ENCODE results near the gene CCDC146.
"Not testable (repeated sequence)": the region's sequence is repeated elsewhere in the genome, so short reads cannot be mapped to it uniquely, and the experiment has no call there.

Gene CCDC146

DNA sequence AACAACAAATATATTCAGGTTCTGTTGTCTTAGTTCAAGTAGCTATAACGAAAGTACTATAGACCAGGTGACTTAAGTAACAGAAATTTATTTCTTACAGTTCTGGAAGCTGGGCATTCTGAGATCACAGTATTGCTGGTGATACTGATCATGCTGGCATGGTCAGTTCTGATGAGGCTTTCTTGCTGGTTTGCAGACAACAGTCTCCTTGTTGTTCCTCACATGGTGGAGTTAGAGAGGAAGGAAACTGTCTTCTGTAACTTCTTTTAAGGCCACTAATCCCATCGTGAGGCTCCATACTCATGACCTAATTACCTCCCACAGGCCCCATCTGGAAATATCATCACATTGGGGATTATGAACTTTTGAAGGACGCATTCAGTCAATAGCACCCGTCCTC lies 17.9 kb downstream of the CCDC146 start:
- not testable (repeated sequence) for DNase-seq (ENCODE audit: low read depth)

DNA sequence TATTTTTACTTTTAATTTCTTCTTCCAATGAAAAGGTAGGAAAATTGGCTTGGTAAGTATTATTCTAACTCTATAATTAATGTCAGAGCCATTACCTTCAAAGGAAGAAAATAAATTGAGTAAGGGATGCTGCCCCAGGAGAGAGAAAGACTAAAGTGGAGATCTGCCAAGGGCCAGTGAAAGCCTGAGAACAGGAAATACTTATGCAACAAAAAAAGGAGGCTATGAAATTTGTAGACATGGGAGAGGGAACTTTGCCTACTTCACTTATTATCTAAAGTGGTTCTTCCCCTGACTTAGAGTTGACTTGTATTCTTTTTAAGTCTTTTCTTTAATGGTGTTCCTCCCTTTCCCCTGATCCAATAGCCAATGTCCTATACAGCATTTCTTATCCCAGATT lies 29.8 kb downstream of the CCDC146 start:
- DNase-seq (ENCODE audit: low read depth), result not testable (repeated sequence)

GRCh38 chr7:77154917-77155464 lies 32.6 kb downstream of the CCDC146 start:
- not testable (repeated sequence) for DNase-seq (ENCODE audit: low read depth)

- not testable (repeated sequence) for DNase-seq (ENCODE audit: low read depth)
These were observed 33.4 kb downstream of the CCDC146 start for GRCh38 chr7:77155601-77156377.

DNA sequence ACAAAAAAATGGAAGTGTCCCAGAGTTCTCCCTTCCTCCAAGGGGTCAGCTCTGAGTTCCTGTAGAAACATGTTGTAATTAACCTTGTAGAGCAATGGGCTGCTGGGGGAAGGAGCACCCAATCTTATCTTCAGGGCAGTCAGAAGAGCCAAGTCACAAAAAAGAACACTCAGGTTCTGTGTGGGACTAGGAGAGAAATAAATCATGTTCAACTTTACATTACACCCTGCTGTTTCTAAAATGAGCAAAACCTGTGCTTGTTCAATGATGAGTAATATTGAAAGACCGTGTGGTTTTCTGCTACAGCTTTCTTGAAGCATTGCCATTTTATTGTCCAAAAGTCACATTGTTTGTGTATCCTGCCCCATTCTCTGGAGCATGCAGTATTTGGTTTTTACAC lies 34.6 kb downstream of the CCDC146 start:
- DNase-seq (ENCODE audit: low read depth), result not testable (repeated sequence)

DNA sequence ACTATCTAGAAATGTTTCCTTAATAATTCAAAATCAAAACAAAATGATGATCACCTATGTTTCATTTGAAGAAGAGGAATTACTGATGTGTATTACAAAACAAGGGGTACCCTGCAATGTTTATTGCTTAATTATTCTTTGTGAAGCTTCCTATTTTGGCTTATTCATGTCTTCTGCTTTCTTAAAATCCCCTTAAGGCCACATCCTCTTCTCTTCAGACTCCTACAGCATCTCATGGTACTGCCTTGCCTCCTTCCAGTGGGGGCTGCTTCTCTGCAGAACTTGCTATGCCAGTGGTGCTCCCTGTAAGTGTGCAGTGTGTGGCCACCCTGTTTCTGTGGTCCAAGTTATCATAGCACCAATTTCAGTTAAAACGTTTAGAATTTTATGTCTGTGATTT lies 35.0 kb downstream of the CCDC146 start:
- DNase-seq (ENCODE audit: low read depth), result no peak

- not testable (repeated sequence) for DNase-seq (ENCODE audit: low read depth)
These were observed 48.7 kb downstream of the CCDC146 start for GRCh38 chr7:77171073-77171472.

DNA sequence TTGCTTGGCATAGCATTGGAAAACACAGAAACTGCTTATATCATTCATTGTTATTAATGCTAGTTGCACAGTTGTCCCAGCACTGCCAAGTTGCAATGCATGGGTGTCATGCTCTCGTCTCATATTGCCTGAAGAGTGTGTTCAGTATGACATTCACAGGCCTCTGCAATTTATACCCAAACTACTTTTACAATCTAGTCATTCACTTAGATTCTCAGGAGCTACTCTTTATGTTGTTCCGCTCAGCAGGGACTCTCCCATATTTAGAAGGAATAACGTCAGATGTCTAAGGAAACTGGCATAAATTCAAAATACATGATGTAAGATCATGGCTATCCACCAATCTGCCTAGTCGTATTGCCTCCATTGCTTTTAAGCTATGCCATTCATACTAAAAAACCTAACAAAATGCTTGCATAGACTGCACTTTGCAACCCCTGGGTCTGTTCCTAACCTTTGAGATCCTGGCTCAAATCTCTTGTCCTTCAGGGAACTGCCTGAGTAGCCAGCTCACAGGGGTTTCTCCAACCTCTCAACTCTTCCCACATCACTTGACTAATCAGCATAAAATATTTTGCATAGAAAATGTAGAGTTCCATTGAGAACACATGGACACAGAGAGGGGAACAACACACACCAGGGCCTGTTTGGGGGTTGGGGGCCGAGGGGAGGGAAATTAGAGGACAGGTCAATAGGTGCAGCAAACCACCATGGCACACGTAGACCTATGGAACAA lies 50.2 kb downstream of the CCDC146 start:
- not testable (repeated sequence) for DNase-seq (ENCODE audit: low read depth)

- DNase-seq (ENCODE audit: low read depth), result not testable (repeated sequence)
These were observed 52.0 kb downstream of the CCDC146 start for GRCh38 chr7:77174418-77174817.

DNA sequence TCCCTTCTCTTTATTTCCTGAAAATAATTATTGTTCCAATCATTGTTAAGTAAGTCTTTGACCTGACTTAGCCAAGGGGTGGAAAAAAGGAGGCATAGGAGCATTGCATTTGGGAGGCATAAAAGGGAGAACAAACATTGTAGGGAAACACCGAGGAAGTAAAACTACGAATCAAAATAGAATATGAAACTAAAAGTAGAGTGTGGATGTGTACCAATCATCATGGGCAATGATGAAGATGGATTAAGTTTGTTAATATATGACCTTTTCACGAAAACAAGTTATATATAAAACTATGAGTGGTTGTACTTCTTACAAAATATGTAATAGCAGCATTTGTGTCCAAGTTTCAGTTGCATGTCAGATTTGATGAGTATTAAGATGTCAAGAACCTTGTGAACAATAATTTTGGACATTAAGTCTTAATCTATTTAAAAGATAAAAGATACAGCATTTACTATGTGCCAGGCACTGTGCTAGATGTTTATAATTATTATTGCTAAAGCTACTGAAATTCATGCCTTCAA lies 52.9 kb downstream of the CCDC146 start:
- DNase-seq (ENCODE audit: low read depth), result not testable (repeated sequence)

DNA sequence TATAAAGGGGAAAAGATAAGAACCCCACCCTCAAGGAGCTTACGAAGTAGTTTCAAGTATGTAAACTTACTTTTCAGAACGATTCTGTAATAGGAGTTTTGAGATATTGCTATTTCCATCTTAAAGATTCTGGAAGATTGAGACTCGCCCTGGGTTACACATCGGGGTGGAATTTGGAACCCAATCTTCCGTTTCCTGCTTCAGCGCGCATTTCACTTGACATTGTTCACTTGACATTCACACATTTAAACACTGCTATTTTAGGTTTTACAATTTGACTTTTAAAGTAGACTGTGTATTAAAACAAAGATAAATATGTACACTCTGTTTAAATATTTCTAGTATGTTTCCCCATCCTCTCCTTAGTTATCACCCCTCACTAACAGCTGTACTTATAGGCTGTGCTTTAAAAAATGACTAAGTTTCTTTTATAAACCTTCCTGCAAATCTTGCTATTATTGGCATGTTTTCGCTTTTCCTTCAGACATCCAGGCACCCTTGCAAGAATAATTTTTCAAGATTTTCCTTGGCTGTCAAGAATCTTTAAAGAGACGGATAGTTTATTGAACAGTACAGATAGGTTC lies 55.0 kb downstream of the CCDC146 start:
- DNase-seq (ENCODE audit: low read depth), result not testable (repeated sequence)

DNA sequence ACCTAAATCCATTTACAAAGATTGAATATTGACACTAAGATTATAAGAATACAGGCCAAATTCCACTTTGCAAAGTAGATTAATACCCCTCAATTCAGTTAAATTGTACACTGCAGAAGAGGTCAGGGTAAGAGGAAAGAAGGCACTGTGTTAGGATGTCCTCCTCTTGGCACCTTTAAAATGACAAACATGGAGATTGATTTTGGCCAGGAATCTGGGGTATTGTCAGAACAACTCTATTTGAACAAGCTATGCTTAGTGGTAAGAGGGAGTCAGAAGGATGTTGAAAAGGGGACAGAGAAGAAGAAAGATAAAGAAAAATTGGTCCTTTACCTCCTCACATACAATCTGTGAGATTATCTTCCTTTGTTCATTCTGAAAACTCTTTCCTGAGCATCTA lies 55.6 kb downstream of the CCDC146 start:
- DNase-seq (ENCODE audit: low read depth), result not testable (repeated sequence)

DNA sequence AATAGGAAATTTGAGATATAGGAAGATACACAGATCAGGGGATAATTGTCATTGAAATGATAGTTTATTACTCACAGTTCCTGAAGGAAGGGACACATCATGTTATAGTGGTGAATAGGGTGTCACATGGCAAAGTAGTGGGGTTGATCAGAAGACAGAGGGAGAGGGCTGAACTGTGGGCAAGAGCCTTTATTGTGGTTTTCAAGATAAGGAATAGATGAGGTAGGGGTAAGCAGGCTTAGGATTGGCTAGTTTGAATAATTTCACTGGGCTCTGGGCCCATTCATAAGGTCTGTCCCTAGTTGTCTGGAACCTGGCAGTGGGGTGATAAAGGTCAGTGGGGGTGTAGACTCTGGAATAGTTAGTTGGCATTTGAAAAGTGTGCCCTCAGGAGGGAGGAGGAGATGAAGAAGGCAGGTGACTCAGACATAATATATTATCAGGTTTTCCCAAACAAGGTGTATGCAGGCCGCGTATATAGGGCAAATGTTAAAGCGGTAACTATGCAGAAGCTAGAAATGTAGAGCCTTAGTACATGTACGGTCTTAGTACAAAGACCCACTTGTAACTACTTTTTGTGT lies 58.7 kb downstream of the CCDC146 start:
- no peak for DNase-seq (ENCODE audit: low read depth)

- no peak for DNase-seq (ENCODE audit: low read depth)
These were observed 59.3 kb downstream of the CCDC146 start for GRCh38 chr7:77181734-77182133.

DNA sequence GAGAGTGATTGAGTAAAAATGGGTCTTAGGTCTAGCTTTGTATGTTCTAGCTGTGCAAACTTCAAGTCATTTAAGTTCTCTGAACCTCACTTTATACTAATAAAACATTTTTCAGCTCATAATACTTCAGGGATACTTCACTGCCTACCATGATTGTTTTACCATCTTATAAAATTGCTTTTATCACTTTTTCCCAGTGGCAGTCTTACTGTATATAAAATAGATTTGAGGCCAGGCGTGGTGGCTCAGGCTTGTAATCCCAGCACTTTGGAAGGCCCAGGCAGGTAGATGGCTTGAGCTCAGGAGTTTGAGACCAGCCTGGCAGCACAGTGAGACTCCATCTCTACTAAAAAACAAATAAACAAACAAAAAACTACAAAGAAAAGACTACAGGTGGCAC lies 59.8 kb downstream of the CCDC146 start:
- DNase-seq (ENCODE audit: low read depth), result no peak

GRCh38 chr7:77184463-77184862 lies 62.0 kb downstream of the CCDC146 start:
- no peak for DNase-seq (ENCODE audit: low read depth)

DNA sequence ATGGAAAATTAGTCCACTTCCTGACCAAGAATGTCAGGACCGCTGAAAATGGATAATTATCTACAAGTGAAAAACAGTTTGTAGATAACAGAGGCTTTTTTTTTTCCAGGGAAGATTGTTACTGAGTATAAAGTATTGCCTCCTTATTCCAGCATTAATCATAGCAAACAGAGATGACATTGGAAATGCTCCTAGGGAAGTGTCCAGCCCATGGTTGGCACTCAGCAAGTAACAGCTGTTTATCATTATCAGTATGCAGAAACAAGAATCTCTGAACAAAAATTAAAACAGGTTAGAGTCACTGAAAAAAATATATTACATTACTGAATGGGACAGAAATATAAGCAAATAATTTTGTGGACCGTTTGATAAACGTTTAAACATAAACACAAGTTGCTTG lies 62.6 kb downstream of the CCDC146 start:
- DNase-seq (ENCODE audit: low read depth), result no peak

DNA sequence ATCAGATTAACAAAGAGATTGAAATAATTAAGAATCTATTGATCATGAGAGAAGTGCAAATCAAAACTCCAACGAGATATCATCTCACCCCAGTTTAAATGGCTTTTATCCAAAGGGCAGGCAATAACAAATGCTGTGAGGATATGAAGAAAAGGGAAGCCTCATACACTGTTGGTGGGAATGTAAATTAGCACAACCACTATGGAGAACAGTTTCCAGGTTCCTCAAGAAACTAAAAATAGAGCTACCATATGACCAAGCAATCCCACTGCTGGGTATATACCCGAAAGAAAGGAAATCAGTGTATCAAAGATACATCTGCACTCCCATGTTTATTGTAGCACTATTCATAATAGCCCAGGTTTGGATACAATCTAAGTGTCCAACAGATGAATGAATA lies 63.5 kb downstream of the CCDC146 start:
- no peak for DNase-seq (ENCODE audit: low read depth)

- DNase-seq (ENCODE audit: low read depth), result no peak
These were observed 66.5 kb downstream of the CCDC146 start for GRCh38 chr7:77188731-77189437.

DNA sequence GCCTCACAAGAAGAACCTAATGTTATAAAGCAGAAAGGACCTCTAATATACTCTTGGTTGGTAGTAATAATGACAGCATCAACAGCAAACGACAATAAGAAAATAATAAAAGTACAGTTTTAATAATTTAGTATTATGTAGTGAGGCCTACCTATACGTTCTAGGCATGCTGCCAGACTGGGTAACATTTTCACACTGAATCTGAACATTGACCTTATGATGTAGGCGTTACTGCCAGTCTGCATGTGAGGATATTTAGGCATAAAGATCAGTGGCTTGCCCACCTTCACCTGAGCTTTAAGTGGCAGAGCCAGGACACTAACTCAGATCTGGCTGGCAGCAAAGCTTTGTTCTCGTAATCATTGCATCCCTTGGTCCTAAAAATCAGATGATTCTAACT lies 74.7 kb downstream of the CCDC146 start:
- no peak for DNase-seq (ENCODE audit: low read depth)
